CD4-positive, alpha-beta memory T cell (primary cell): ENCODE results near the gene MRM1. TPM values are rescaled to one million over a fixed set of nuclear protein-coding genes. Genes with fewer than 3 reads are reported as not detected.

Experiments used
- CTCF ChIA-PET: fragments of 350-600 bp; sonication (Branson Sonifier 250); formaldehyde crosslinking; loops from one replicate; lab custom pipeline; 2021; ENCODE audit warnings: inconsistent platforms; ENCODE audit not compliant: partially characterized antibody; lab: Charles Lee
- POLR2A ChIA-PET: fragments of 350-600 bp; sonication (Branson Sonifier 250); formaldehyde crosslinking; loops from one replicate; lab custom pipeline; 2021; ENCODE audit not compliant: partially characterized antibody; lab: Charles Lee
- DNase-seq, 5 donors: peaks; one replicate each; pipeline versions ENCODE4 v3.0.0 to v3.0.0-alpha.2; 2020 to 2022; ENCODE audit warnings: mixed read lengths in 1 of 5
- H3K27ac ChIP-seq: one replicate; pipeline ENCODE4 v1.7.0; 2013; ENCODE audit warnings: low read depth, low read length
- H3K27me3 ChIP-seq: 2 replicates; pipeline ENCODE4 v1.7.0; 2013; ENCODE audit warnings: mild to moderate bottlenecking, low read length, moderate library complexity; ENCODE audit not compliant: insufficient read depth
- H3K36me3 ChIP-seq: 2 replicates; pipeline ENCODE4 v1.7.0; 2013; ENCODE audit warnings: mild to moderate bottlenecking, low read length, moderate library complexity; ENCODE audit not compliant: insufficient read depth
- H3K4me1 ChIP-seq: 2 replicates; pipeline ENCODE4 v1.7.0; 2013; ENCODE audit warnings: mild to moderate bottlenecking, low read length, moderate library complexity; ENCODE audit not compliant: insufficient read depth
- H3K4me3 ChIP-seq, 2 donors: one replicate each; pipeline ENCODE4 v1.7.0; 2013; ENCODE audit warnings: low read length in 2 of 2, mild to moderate bottlenecking in 1 of 2
- H3K9me3 ChIP-seq, 2 donors: one replicate each; pipeline ENCODE4 v1.7.0; 2013; ENCODE audit warnings: low read length in 2 of 2, control low read depth in 1 of 2; ENCODE audit not compliant: control insufficient read depth in 1 of 2
- H3K27ac Mint-ChIP-seq, 7 donors: one replicate each; pipeline ENCODE4 v1.8.0; 2020 to 2021; ENCODE audit warnings: mixed read lengths in 7 of 7, mild to moderate bottlenecking in 6 of 7, inconsistent platforms in 3 of 7, moderate library complexity in 3 of 7
- H3K27me3 Mint-ChIP-seq, 2 donors: one replicate each; pipeline ENCODE4 v1.8.0; 2020 to 2021; ENCODE audit warnings: mixed read lengths in 2 of 2
- H3K36me3 Mint-ChIP-seq, 2 donors: one replicate each; pipeline ENCODE4 v1.8.0; 2020 to 2021; ENCODE audit warnings: mixed read lengths in 2 of 2, inconsistent platforms in 1 of 2, mild to moderate bottlenecking in 1 of 2
- H3K4me1 Mint-ChIP-seq, 4 donors: one replicate each; pipeline ENCODE4 v1.8.0; 2020 to 2021; ENCODE audit warnings: mixed read lengths in 4 of 4, mild to moderate bottlenecking in 1 of 4
- H3K4me3 Mint-ChIP-seq, 8 donors: one replicate each; pipeline ENCODE4 v1.8.0; 2020 to 2021; ENCODE audit warnings: mixed read lengths in 8 of 8, mild to moderate bottlenecking in 7 of 8, moderate library complexity in 6 of 8, inconsistent platforms in 3 of 8
- H3K9me3 Mint-ChIP-seq, 8 donors: one replicate each; pipeline ENCODE4 v1.8.0; 2020 to 2021; ENCODE audit warnings: mixed read lengths in 8 of 8, mild to moderate bottlenecking in 5 of 8, inconsistent platforms in 3 of 8, moderate library complexity in 1 of 8
- intact Hi-C: fragments of 100-400 bp; cut with micrococcal nuclease; formaldehyde crosslinking; loops from one replicate; pipeline ENCODE4 v1.15.1; 2023
- polyA plus RNA-seq, 2 donors: library from polyadenylated mRNA; unstranded; fragments of 300-500 nt; fragmentation: Illumina TruSeq; gene quantifications; one replicate each; pipeline ENCODE4 v1.2.3, GENCODE V29; 2021
- total RNA-seq, 2 experiments: library from RNA; stranded (reverse); gene quantifications; one replicate each; pipeline ENCODE4 v1.2.3, GENCODE V29; 2021

MRM1 gene, protein sequence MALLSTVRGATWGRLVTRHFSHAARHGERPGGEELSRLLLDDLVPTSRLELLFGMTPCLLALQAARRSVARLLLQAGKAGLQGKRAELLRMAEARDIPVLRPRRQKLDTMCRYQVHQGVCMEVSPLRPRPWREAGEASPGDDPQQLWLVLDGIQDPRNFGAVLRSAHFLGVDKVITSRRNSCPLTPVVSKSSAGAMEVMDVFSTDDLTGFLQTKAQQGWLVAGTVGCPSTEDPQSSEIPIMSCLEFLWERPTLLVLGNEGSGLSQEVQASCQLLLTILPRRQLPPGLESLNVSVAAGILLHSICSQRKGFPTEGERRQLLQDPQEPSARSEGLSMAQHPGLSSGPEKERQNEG
- total RNA-seq (10 to 100 TPM; 11.8 to 13.3 TPM), polyA plus RNA-seq (1 to 10 TPM; 1.7 to 4.4 TPM)

GRCh38 chr17:36601303-36602029, at the start of gene MRM1:
MRM1 (plus strand) TSS chr17:36601583; CDS start chr17:36601811, 228 bp downstream.
- intact Hi-C loops: loop anchor here (1.0 to 10.0 kb wide), 6 partner anchors 10 to 343 kb away; partner anchors contain the start of genes AATF, DHRS11, GGNBP2 and ZNHIT3
- H3K36me3 Mint-ChIP-seq: peaks cover 6 to 12% of the 10 kb centered on the region in 2 donors

DNA sequence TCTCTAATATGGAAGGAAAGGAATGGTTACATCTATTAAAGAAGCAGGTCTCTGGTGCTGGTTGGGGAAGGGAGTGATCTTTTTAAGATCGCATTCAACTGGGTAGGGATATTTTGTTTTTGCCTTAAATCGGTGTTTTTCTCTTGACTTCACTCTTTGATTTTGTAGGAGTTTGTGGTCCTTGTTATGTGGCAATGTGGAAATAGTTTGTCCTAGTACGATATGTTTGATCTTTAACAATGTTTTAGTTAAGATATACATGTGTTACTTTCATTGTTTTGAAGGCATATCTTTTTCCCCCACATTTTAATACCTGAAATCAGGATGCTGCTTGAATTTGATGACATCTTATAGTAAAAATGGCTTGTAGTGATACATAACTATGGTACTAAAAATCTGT, 47.9 kb upstream of the MRM1 start:
- Mint-ChIP-seq H3K27ac (peak overlapping the region in 6 of 7 donors; percentile 19 to 77 (median 48)), H3K9me3 (no peaks in the 10 kb centered on the region), H3K27me3 (no peaks in the 10 kb centered on the region), H3K36me3 (peaks cover 19 to 46% of the 10 kb centered on the region in 2 donors), H3K4me1 (peaks cover 40 to 69% (median 55%) of the 10 kb centered on the region in 4 donors), H3K4me3 (peak overlapping the region; percentile 17 to 82 (median 50))
- H3K27ac ChIP-seq: no peak overlapping the region
- peaks cover 25% of the 10 kb centered on the region for H3K36me3 ChIP-seq
- H3K27me3 ChIP-seq: no peaks in the 10 kb centered on the region
- peak in 1 of 5 donors; percentile 12 for DNase-seq
- intact Hi-C loops: no loop called here
- CTCF ChIA-PET: interaction anchor here (0.6 kb wide), 1 partner anchor 19 kb away, joined by 3 read pairs; the partner anchor contains the start of gene MYO19
- POLR2A ChIA-PET: interaction anchor here (1.3 kb wide), 2 partner anchors 8 to 19 kb away, joined by 3 to 5 read pairs; partner anchors contain the start of genes GGNBP2, MYO19 and PIGW
- peaks cover 69% of the 10 kb centered on the region for H3K4me1 ChIP-seq
- H3K4me3 ChIP-seq: no peak overlapping the region
- H3K9me3 ChIP-seq: no peaks in the 10 kb centered on the region

More at GRCh38 chr17:36601303-36602029, at the start of gene MRM1:
- Histone ChIP-seq H3K27me3 (no peaks in the 10 kb centered on the region), H3K9me3 (no peaks in the 10 kb centered on the region), H3K27ac (peak within 1 kb of the TSS; percentile 74), H3K36me3 (no peaks in the 10 kb centered on the region), H3K4me3 (peak within 1 kb of the TSS; percentile 76 to 86), H3K4me1 (peaks cover 34% of the 10 kb centered on the region)
- Mint-ChIP-seq H3K4me3 (peak within 1 kb of the TSS; percentile 84 to 95 (median 93)), H3K9me3 (no peaks in the 10 kb centered on the region), H3K27ac (peak within 1 kb of the TSS; percentile 89 to 97 (median 94)), H3K27me3 (no peaks in the 10 kb centered on the region), H3K4me1 (peaks cover 27 to 45% (median 36%) of the 10 kb centered on the region in 4 donors)
- POLR2A ChIA-PET: interaction anchor here (0.5 to 4.4 kb wide), 13 partner anchors 10 to 1008 kb away, joined by 3 to 45 read pairs (median 5); partner anchors contain the start of genes DHRS11, GGNBP2, MYO19 and PIGW
- peak; percentile 80 to 86 (median 82) for DNase-seq
- CTCF ChIA-PET: interaction anchor here (0.6 to 4.6 kb wide), 22 partner anchors 10 to 858 kb away, joined by 3 to 62 read pairs (median 6); partner anchors contain the start of genes C17orf78, DHRS11, MYO19 and PIGW

DNA sequence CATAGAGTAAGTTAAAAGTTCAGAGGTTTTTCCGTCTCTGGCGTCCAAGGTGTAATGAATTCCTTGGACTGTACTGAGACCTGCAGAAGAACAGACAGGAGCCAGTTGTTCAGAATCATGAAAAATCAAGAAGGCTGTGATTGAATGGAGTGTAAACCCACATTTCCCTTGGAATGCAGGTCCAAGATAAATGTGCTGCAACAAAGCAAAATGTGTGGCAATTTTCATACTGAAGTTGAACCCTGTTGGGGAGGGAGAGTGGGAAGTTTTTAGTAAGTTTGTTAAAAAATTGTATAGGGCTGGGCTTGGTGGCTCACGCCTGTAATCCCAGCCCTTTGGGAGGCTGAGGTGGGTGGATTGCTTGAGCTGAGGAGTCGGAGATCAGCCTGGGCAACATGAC, 35.3 kb upstream of the MRM1 start:
- H3K4me3 ChIP-seq: no peak overlapping the region
- H3K27me3 Mint-ChIP-seq: no peaks in the 10 kb centered on the region
- H3K27ac ChIP-seq: no peak overlapping the region
- H3K36me3 Mint-ChIP-seq: peaks cover 41 to 71% of the 10 kb centered on the region in 2 donors
- ChIA-PET CTCF (interaction anchor here (0.8 to 1.8 kb wide), 4 partner anchors 11 to 36 kb away, joined by 3 to 6 read pairs (median 4); partner anchors contain the start of genes MRM1, MYO19 and PIGW), POLR2A (interaction anchor here (1.4 to 2.5 kb wide), 2 partner anchors 15 to 20 kb away, joined by 4 to 9 read pairs; no protein-coding TSS in a partner anchor)
- H3K36me3 ChIP-seq: peaks cover 47% of the 10 kb centered on the region
- peak overlapping the region in 4 of 7 donors; percentile 4 to 38 (median 25) for H3K27ac Mint-ChIP-seq
- no peak overlapping the region for H3K4me3 Mint-ChIP-seq
- DNase-seq: no peak
- intact Hi-C loops: no loop called here
- no peaks in the 10 kb centered on the region for H3K9me3 ChIP-seq
- H3K4me1 Mint-ChIP-seq: peaks cover 11 to 32% (median 17%) of the 10 kb centered on the region in 4 donors
- H3K4me1 ChIP-seq: peaks cover 9% of the 10 kb centered on the region
- H3K9me3 Mint-ChIP-seq: no peaks in the 10 kb centered on the region
- no peaks in the 10 kb centered on the region for H3K27me3 ChIP-seq

GRCh38 chr17:36575028-36575427, 26.4 kb upstream of the MRM1 start:
- Histone ChIP-seq H3K27me3 (no peaks in the 10 kb centered on the region), H3K4me1 (peaks cover 4% of the 10 kb centered on the region), H3K36me3 (peaks cover 47% of the 10 kb centered on the region), H3K27ac (no peak overlapping the region), H3K4me3 (no peak overlapping the region), H3K9me3 (no peaks in the 10 kb centered on the region)
- Mint-ChIP-seq H3K4me3 (no peak overlapping the region), H3K9me3 (no peaks in the 10 kb centered on the region), H3K27ac (peak overlapping the region in 2 of 7 donors; percentile 55 to 57), H3K4me1 (peaks cover 12 to 33% (median 20%) of the 10 kb centered on the region in 4 donors), H3K27me3 (no peaks in the 10 kb centered on the region), H3K36me3 (peaks cover 25 to 62% of the 10 kb centered on the region in 2 donors)
- ChIA-PET POLR2A (no interaction called here), CTCF (no interaction called here)
- DNase-seq: no peak
- intact Hi-C loops: no loop called here

GRCh38 chr17:36576793-36577192, 24.6 kb upstream of the MRM1 start:
- intact Hi-C loops: no loop called here
- peaks cover 29 to 68% of the 10 kb centered on the region in 2 donors for H3K36me3 Mint-ChIP-seq
- peaks cover 14 to 28% (median 21%) of the 10 kb centered on the region in 4 donors for H3K4me1 Mint-ChIP-seq
- ChIA-PET POLR2A (no interaction called here), CTCF (interaction anchor here (1.2 kb wide), 1 partner anchor 11 kb away, joined by 5 read pairs; no protein-coding TSS in a partner anchor)
- no peak overlapping the region for H3K4me3 ChIP-seq
- H3K27ac ChIP-seq: no peak overlapping the region
- peak overlapping the region in 5 of 7 donors; percentile 36 to 65 (median 40) for H3K27ac Mint-ChIP-seq
- H3K27me3 Mint-ChIP-seq: no peaks in the 10 kb centered on the region
- H3K36me3 ChIP-seq: peaks cover 42% of the 10 kb centered on the region
- no peaks in the 10 kb centered on the region for H3K9me3 Mint-ChIP-seq
- H3K9me3 ChIP-seq: no peaks in the 10 kb centered on the region
- H3K4me3 Mint-ChIP-seq: no peak overlapping the region
- H3K27me3 ChIP-seq: no peaks in the 10 kb centered on the region
- DNase-seq: no peak
- peaks cover 4% of the 10 kb centered on the region for H3K4me1 ChIP-seq

DNA sequence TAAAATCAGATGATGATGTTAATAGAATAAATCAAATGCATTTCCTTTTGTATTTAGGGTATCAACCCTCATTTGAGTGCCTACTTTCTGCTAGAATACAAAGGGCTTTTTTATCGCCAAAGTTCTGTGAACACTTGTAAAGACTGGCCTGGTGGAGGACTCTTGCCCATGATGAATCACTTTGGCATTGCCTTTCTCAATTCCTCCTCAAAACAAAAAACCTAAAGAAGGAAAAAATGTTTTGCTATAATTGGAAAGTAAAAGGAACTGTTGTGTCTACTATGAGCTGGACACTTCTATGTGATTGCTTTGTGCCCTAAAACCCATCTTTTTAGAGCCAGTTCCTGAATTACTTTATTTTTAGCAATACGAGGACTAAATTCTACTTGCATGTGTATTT, 22.7 kb upstream of the MRM1 start:
- Histone ChIP-seq H3K4me3 (no peak overlapping the region), H3K27me3 (no peaks in the 10 kb centered on the region), H3K4me1 (peaks cover 4% of the 10 kb centered on the region), H3K9me3 (no peaks in the 10 kb centered on the region), H3K27ac (no peak overlapping the region), H3K36me3 (peaks cover 50% of the 10 kb centered on the region)
- peaks cover 8 to 14% (median 11%) of the 10 kb centered on the region in 4 donors for H3K4me1 Mint-ChIP-seq
- no peak overlapping the region for H3K4me3 Mint-ChIP-seq
- intact Hi-C loops: no loop called here
- peaks cover 21 to 66% of the 10 kb centered on the region in 2 donors for H3K36me3 Mint-ChIP-seq
- DNase-seq: no peak
- peak overlapping the region in 1 of 7 donors; percentile 18 for H3K27ac Mint-ChIP-seq
- H3K27me3 Mint-ChIP-seq: no peaks in the 10 kb centered on the region
- no peaks in the 10 kb centered on the region for H3K9me3 Mint-ChIP-seq
- POLR2A ChIA-PET: interaction anchor here (1.6 kb wide), 1 partner anchor 33 kb away, joined by 9 read pairs; no protein-coding TSS in a partner anchor
- CTCF ChIA-PET: no interaction called here
